HG03108 (cell line): Measurements from ENCODE around the gene RBM42.
"Not testable (repeated sequence)": the region's sequence is repeated elsewhere in the genome, so short reads cannot be mapped to it uniquely, and the experiment has no call there.

Experiments
- ATAC-seq: cut with Tn5 transposase; IDR thresholded peaks from one replicate; pipeline ENCODE4 v1.9.1; 2021; ENCODE audit warnings: moderate library complexity; ENCODE audit not compliant: unreplicated experiment

The RBM42 gene

GRCh38 chr19:35648017-35648961 is 19.5 kb downstream of the RBM42 start, which contains the start of gene COX6B1:
Gene COX6B1 (plus strand): TSS chr19:35648323. CDS start chr19:35651244, 2,921 bp downstream.
- ATAC-seq = peak; percentile 48

GRCh38 chr19:35650581-35650980 is 21.7 kb downstream of the RBM42 start:
- ATAC-seq = no peak

GRCh38 chr19:35654828-35655227 is 26.0 kb downstream of the RBM42 start:
- ATAC-seq = not testable (repeated sequence)

- no peak for ATAC-seq
These were observed 26.8 kb downstream of the RBM42 start for GRCh38 chr19:35655600-35655999.

- ATAC-seq = no peak
These were observed 27.9 kb downstream of the RBM42 start for GRCh38 chr19:35656700-35657099.

- ATAC-seq = no peak
These were observed 29.3 kb downstream of the RBM42 start for GRCh38 chr19:35657904-35658700.

GRCh38 chr19:35661995-35662340 is 33.1 kb downstream of the RBM42 start:
- ATAC-seq = no peak

- no peak for ATAC-seq
These were observed 35.1 kb downstream of the RBM42 start for GRCh38 chr19:35663981-35664380.

- no peak for ATAC-seq
These were observed 36.3 kb downstream of the RBM42 start for GRCh38 chr19:35665157-35665556.

GRCh38 chr19:35665604-35666003 is 36.8 kb downstream of the RBM42 start:
- ATAC-seq = no peak

GRCh38 chr19:35666251-35666913 is 37.5 kb downstream of the RBM42 start, which contains the start of gene UPK1A:
Gene UPK1A (plus strand): TSS chr19:35666517. CDS start chr19:35666813, 296 bp downstream.
- no peak for ATAC-seq

GRCh38 chr19:35669566-35669965 is 40.7 kb downstream of the RBM42 start:
- ATAC-seq = no peak

- no peak for ATAC-seq
These were observed 41.1 kb downstream of the RBM42 start for GRCh38 chr19:35669974-35670373.

- ATAC-seq = no peak
These were observed 41.9 kb downstream of the RBM42 start for GRCh38 chr19:35670686-35671085.

- ATAC-seq = no peak
These were observed 43.0 kb downstream of the RBM42 start for GRCh38 chr19:35671818-35672217.

GRCh38 chr19:35673121-35673804 is 44.4 kb downstream of the RBM42 start:
- no peak for ATAC-seq

GRCh38 chr19:35675589-35676140 is 46.8 kb downstream of the RBM42 start:
- no peak for ATAC-seq
